Urinary bladder (tissue), 4 donors: Measurements from ENCODE around the gene ABLIM2. TPM values are rescaled to one million over a fixed set of nuclear protein-coding genes. Genes with fewer than 3 reads are reported as not detected.
"Not testable (repeated sequence)": the region's sequence is repeated elsewhere in the genome, so short reads cannot be mapped to it uniquely, and the experiment has no call there.

ENCODE experiments used
- DNase-seq: peaks from one replicate; pipeline ENCODE4 v3.0.0-alpha.2; 2015; ENCODE audit errors: extremely low spot score
- H3K27ac ChIP-seq: one replicate; pipeline ENCODE4 v1.5.1; 2013; ENCODE audit warnings: low read depth, mild to moderate bottlenecking, moderate library complexity
- H3K36me3 ChIP-seq: one replicate; pipeline ENCODE4 v1.6.1; 2013; ENCODE audit warnings: mild to moderate bottlenecking, moderate library complexity; ENCODE audit not compliant: insufficient read depth
- H3K4me1 ChIP-seq: one replicate; pipeline ENCODE4 v1.6.1; 2013; ENCODE audit warnings: mild to moderate bottlenecking, moderate library complexity; ENCODE audit not compliant: insufficient read depth
- H3K4me3 ChIP-seq: one replicate; pipeline ENCODE4 v1.5.1; 2013; ENCODE audit warnings: low read depth, low read length
- WGBS: extraction: QIAGEN DNeasy Blood & Tissue Kit; methylation state at CpG from one replicate; pipeline ENCODE4 v1.1.7; 2013; 5-methylcytosine and 5-hydroxymethylcytosine counted together
- polyA plus RNA-seq: library from polyadenylated mRNA; stranded (reverse); fragments of 200-250 nt; gene quantifications from one replicate; pipeline ENCODE4 v1.2.3, GENCODE V29; 2013
- total RNA-seq: library from RNA; depleted of rRNA; stranded (reverse); fragments of >200 nt; gene quantifications from one replicate; pipeline ENCODE4 v1.2.3, GENCODE V29; 2014
- donor health status: healthy with polysubstance abuse.
- donor health status: healthy.

Gene ABLIM2
- total and polyA plus RNA-seq, 2 donors: 1.1 to 5.9 TPM

- H3K27ac ChIP-seq: no peak overlapping the region
- 88% methylated on average over 9 of the region's 9 CpGs for WGBS
- H3K4me3 ChIP-seq: no peak overlapping the region
- no peak for DNase-seq
- no peaks in the 10 kb centered on the region for H3K36me3 ChIP-seq
- H3K4me1 ChIP-seq: no peaks in the 10 kb centered on the region
These were observed 16.7 kb downstream of the ABLIM2 start for GRCh38 chr4:8141935-8142334.

- H3K27ac ChIP-seq: no peak overlapping the region
- no peak overlapping the region for H3K4me3 ChIP-seq
- no peaks in the 10 kb centered on the region for H3K4me1 ChIP-seq
- no peaks in the 10 kb centered on the region for H3K36me3 ChIP-seq
- no peak for DNase-seq
- 72% methylated on average over 6 of the region's 6 CpGs for whole genome bisulfite sequencing
These were observed 17.7 kb downstream of the ABLIM2 start for GRCh38 chr4:8140915-8141314.

GRCh38 chr4:8139726-8140125 lies 18.9 kb downstream of the ABLIM2 start:
- WGBS: 95% methylated on average over 5 of the region's 5 CpGs
- not testable (repeated sequence) for H3K27ac ChIP-seq, H3K36me3 ChIP-seq, H3K4me3 ChIP-seq, H3K4me1 ChIP-seq, DNase-seq

GRCh38 chr4:8136972-8137710 lies 21.5 kb downstream of the ABLIM2 start:
- Histone ChIP-seq H3K27ac (no peak overlapping the region), H3K4me1 (no peaks in the 10 kb centered on the region), H3K4me3 (no peak overlapping the region), H3K36me3 (no peaks in the 10 kb centered on the region)
- WGBS: 95% methylated on average over 19 of the region's 19 CpGs
- no peak for DNase-seq

GRCh38 chr4:8136529-8136928 lies 22.1 kb downstream of the ABLIM2 start:
- WGBS: 85% methylated on average over 12 of the region's 12 CpGs
- DNase-seq: no peak
- Histone ChIP-seq H3K27ac (no peak overlapping the region), H3K4me3 (no peak overlapping the region), H3K36me3 (no peaks in the 10 kb centered on the region), H3K4me1 (no peaks in the 10 kb centered on the region)

GRCh38 chr4:8135666-8136065 lies 22.9 kb downstream of the ABLIM2 start:
- no peaks in the 10 kb centered on the region for H3K36me3 ChIP-seq
- 88% methylated on average over 15 of the region's 15 CpGs for whole genome bisulfite sequencing
- H3K27ac ChIP-seq: no peak overlapping the region
- no peak for DNase-seq
- H3K4me3 ChIP-seq: no peak overlapping the region
- no peaks in the 10 kb centered on the region for H3K4me1 ChIP-seq

GRCh38 chr4:8133897-8134563 lies 24.6 kb downstream of the ABLIM2 start:
- Histone ChIP-seq H3K36me3 (no peaks in the 10 kb centered on the region), H3K4me1 (no peaks in the 10 kb centered on the region), H3K27ac (no peak overlapping the region), H3K4me3 (no peak overlapping the region)
- 65% methylated on average over 26 of the region's 26 CpGs for WGBS
- DNase-seq: no peak

GRCh38 chr4:8132947-8133705 lies 25.5 kb downstream of the ABLIM2 start:
- no peaks in the 10 kb centered on the region for H3K4me1 ChIP-seq
- no peak for DNase-seq
- H3K36me3 ChIP-seq: no peaks in the 10 kb centered on the region
- no peak overlapping the region for H3K4me3 ChIP-seq
- H3K27ac ChIP-seq: no peak overlapping the region
- 76% methylated on average over 27 of the region's 27 CpGs for WGBS

GRCh38 chr4:8132400-8132799 lies 26.2 kb downstream of the ABLIM2 start:
- Histone ChIP-seq H3K4me3 (no peak overlapping the region), H3K4me1 (no peaks in the 10 kb centered on the region)

GRCh38 chr4:8131826-8132225 lies 26.8 kb downstream of the ABLIM2 start:
- Histone ChIP-seq H3K4me3 (no peak overlapping the region), H3K4me1 (no peaks in the 10 kb centered on the region), H3K27ac (no peak overlapping the region), H3K36me3 (no peaks in the 10 kb centered on the region)
- DNase-seq: no peak
- 83% methylated on average over 18 of the region's 18 CpGs for WGBS

More at GRCh38 chr4:8132400-8132799, 26.2 kb downstream of the ABLIM2 start:
- WGBS: 86% methylated on average over 10 of the region's 10 CpGs
- Histone ChIP-seq H3K27ac (no peak overlapping the region), H3K36me3 (no peaks in the 10 kb centered on the region)
- no peak for DNase-seq

- no peaks in the 10 kb centered on the region for H3K4me1 ChIP-seq
- 72% methylated on average over 8 of the region's 8 CpGs for WGBS
- H3K36me3 ChIP-seq: no peaks in the 10 kb centered on the region
- H3K27ac ChIP-seq: no peak overlapping the region
- no peak overlapping the region for H3K4me3 ChIP-seq
- no peak for DNase-seq
These were observed 27.4 kb downstream of the ABLIM2 start for GRCh38 chr4:8131210-8131609.

GRCh38 chr4:8130346-8131066 lies 28.1 kb downstream of the ABLIM2 start:
- no peak for DNase-seq
- H3K36me3 ChIP-seq: no peaks in the 10 kb centered on the region
- no peak overlapping the region for H3K27ac ChIP-seq
- no peaks in the 10 kb centered on the region for H3K4me1 ChIP-seq
- 84% methylated on average over 18 of the region's 18 CpGs for WGBS
- no peak overlapping the region for H3K4me3 ChIP-seq

- WGBS: 79% methylated on average over 6 of the region's 6 CpGs
These were observed 28.8 kb downstream of the ABLIM2 start for GRCh38 chr4:8129785-8130184.

More at GRCh38 chr4:8129785-8130184, 28.8 kb downstream of the ABLIM2 start:
- Histone ChIP-seq H3K27ac (no peak overlapping the region), H3K4me1 (no peaks in the 10 kb centered on the region), H3K4me3 (no peak overlapping the region), H3K36me3 (no peaks in the 10 kb centered on the region)
- DNase-seq: no peak
